AG04450 (cell line): ENCODE results near the gene KLF17. TPM values are rescaled to one million over a fixed set of nuclear protein-coding genes. Genes with fewer than 3 reads are reported as not detected.

ENCODE experiments used
- CTCF ChIA-PET: fragments of 300-600, 350-600 bp; formaldehyde crosslinking; extraction: SDS; loops from one replicate; lab custom pipeline; 2022; ENCODE audit warnings: antibody characterized with exemption, inconsistent platforms; lab: Charles Lee
- POLR2A ChIA-PET: fragments of 350-600 bp; formaldehyde crosslinking; extraction: SDS; loops from one replicate; lab custom pipeline; 2021; ENCODE audit warnings: antibody characterized with exemption, inconsistent platforms; lab: Yijun Ruan, JAX
- DNase-seq: peaks from one replicate; pipeline ENCODE4 v3.0.0-alpha.2; 2011; ENCODE audit warnings: low read depth, low spot score
- H3K27ac ChIP-seq: one replicate; pipeline ENCODE4 v1.5.1; 2012; ENCODE audit warnings: low read depth, low read length, control low read depth
- H3K27me3 ChIP-seq: one replicate; pipeline ENCODE4 v1.6.0; 2012; ENCODE audit warnings: low read length; ENCODE audit not compliant: control insufficient read depth, insufficient read depth
- H3K4me3 ChIP-seq: 2 replicates; pipeline ENCODE4 v1.5.1; 2011; ENCODE audit warnings: mild to moderate bottlenecking, low read depth, low read length, control low read depth
- H3K9me3 ChIP-seq: 2 replicates; pipeline ENCODE4 v1.5.1; 2012; ENCODE audit warnings: low read length; ENCODE audit not compliant: control insufficient read depth, insufficient read depth
- CTCF ChIP-seq: IDR thresholded peaks from 2 replicates; pipeline ENCODE4 v1.5.1; 2011; ENCODE audit warnings: low read depth, low read length, control low read depth, inconsistent platforms
- polyA plus RNA-seq: library from polyadenylated mRNA; depleted of rRNA; stranded (reverse); fragments of >200 nt; gene quantifications from 2 replicates; pipeline ENCODE4 v1.2.3, GENCODE V29; 2011

KLF17 gene
- polyA plus RNA-seq, 1 experiment: 0.21 TPM

GRCh38 chr1:44074415-44074814 lies 44.2 kb upstream of the KLF17 start:
- TF ChIP-seq CTCF: no peak
- no peak for DNase-seq
- CTCF ChIA-PET: no interaction called here

GRCh38 chr1:44076066-44076465 lies 42.6 kb upstream of the KLF17 start:
- no peak for TF ChIP-seq CTCF
- CTCF ChIA-PET: no interaction called here
- POLR2A ChIA-PET: no interaction called here
- Histone ChIP-seq H3K27me3 (no peaks in the 10 kb centered on the region), H3K27ac (no peak overlapping the region), H3K4me3 (no peak overlapping the region), H3K9me3 (no peaks in the 10 kb centered on the region)
- DNase-seq: no peak

More at GRCh38 chr1:44074415-44074814, 44.2 kb upstream of the KLF17 start:
- H3K4me3 ChIP-seq: no peak overlapping the region
- H3K27ac ChIP-seq: no peak overlapping the region
- POLR2A ChIA-PET: no interaction called here
- peaks cover 2% of the 10 kb centered on the region; the same call in 1 of the 2 replicates for H3K9me3 ChIP-seq
- no peaks in the 10 kb centered on the region for H3K27me3 ChIP-seq

GRCh38 chr1:44077421-44077820 lies 41.2 kb upstream of the KLF17 start:
- ChIA-PET CTCF (interaction anchor here (0.5 to 0.9 kb wide), 2 partner anchors 29 to 31 kb away, joined by 3 read pairs; no protein-coding TSS in a partner anchor), POLR2A (no interaction called here)
- no peak for TF ChIP-seq CTCF
- Histone ChIP-seq H3K27ac (no peak overlapping the region), H3K9me3 (no peaks in the 10 kb centered on the region), H3K4me3 (no peak overlapping the region), H3K27me3 (no peaks in the 10 kb centered on the region)
- DNase-seq: no peak

GRCh38 chr1:44078104-44078503 lies 40.5 kb upstream of the KLF17 start:
- H3K27ac ChIP-seq: no peak overlapping the region
- no peaks in the 10 kb centered on the region for H3K27me3 ChIP-seq
- no peaks in the 10 kb centered on the region for H3K9me3 ChIP-seq
- ChIA-PET CTCF (interaction anchor here (1.2 kb wide), 1 partner anchor 140 kb away, joined by 3 read pairs; no protein-coding TSS in a partner anchor), POLR2A (no interaction called here)
- no peak overlapping the region for H3K4me3 ChIP-seq
- DNase-seq: no peak
- no peak for TF ChIP-seq CTCF

GRCh38 chr1:44079566-44079965 lies 39.1 kb upstream of the KLF17 start:
- Histone ChIP-seq H3K27me3 (no peaks in the 10 kb centered on the region), H3K9me3 (no peaks in the 10 kb centered on the region), H3K27ac (no peak overlapping the region), H3K4me3 (no peak overlapping the region)
- no peak for TF ChIP-seq CTCF
- no peak for DNase-seq
- ChIA-PET POLR2A (no interaction called here), CTCF (no interaction called here)
